Common myeloid progenitor, CD34-positive (primary cell): ENCODE results near the gene IL19.
"Not testable (repeated sequence)": the region's sequence is repeated elsewhere in the genome, so short reads cannot be mapped to it uniquely, and the experiment has no call there.

ENCODE experiments used
- CTCF ChIA-PET: fragments of 350-600 bp; sonication (Branson Sonifier 250); formaldehyde crosslinking; loops from one replicate; lab custom pipeline; 2021; ENCODE audit warnings: antibody characterized with exemption; lab: Charles Lee
- POLR2A ChIA-PET: fragments of 350-600 bp; sonication (Branson Sonifier 250); formaldehyde crosslinking; loops from one replicate; lab custom pipeline; 2021; ENCODE audit warnings: antibody characterized with exemption; lab: Charles Lee
- DNase-seq, 3 donors: peaks; one replicate each; pipeline versions ENCODE4 v3.0.0 to v3.0.0-alpha.2; 2013
- H3K27ac ChIP-seq, 2 experiments: 1 replicate in 1 of 2; 2 replicates in 1 of 2; pipeline ENCODE4 v1.7.0; 2013; ENCODE audit warnings: inconsistent platforms in 2 of 2, low read length in 2 of 2, mild to moderate bottlenecking in 2 of 2, low read depth in 1 of 2, moderate library complexity in 1 of 2; ENCODE audit not compliant: severe bottlenecking in 2 of 2, insufficient read depth in 1 of 2, poor library complexity in 1 of 2
- H3K27me3 ChIP-seq, 5 experiments: replicated peaks in 2 of 5; 1 replicate in 3 of 5; 2 replicates in 2 of 5; pipeline versions ENCODE4 v1.6.1 to v1.7.0; 2013; ENCODE audit warnings: low read length in 4 of 5, mild to moderate bottlenecking in 2 of 5, moderate library complexity in 2 of 5, inconsistent platforms in 1 of 5; ENCODE audit not compliant: insufficient read depth in 5 of 5, control insufficient read depth in 4 of 5
- H3K36me3 ChIP-seq, 4 experiments: 1 replicate in 2 of 4; 2 replicates in 2 of 4; pipeline versions ENCODE4 v1.6.1 to v1.7.0; 2013; ENCODE audit warnings: low read length in 3 of 4, control low read depth in 1 of 4, mild to moderate bottlenecking in 1 of 4; ENCODE audit not compliant: control insufficient read depth in 4 of 4, insufficient read depth in 4 of 4
- H3K4me1 ChIP-seq, 4 experiments: 1 replicate in 3 of 4; 2 replicates in 1 of 4; pipeline versions ENCODE4 v1.6.1 to v1.7.1; 2013; ENCODE audit warnings: low read length in 3 of 4, mild to moderate bottlenecking in 3 of 4, control low read depth in 1 of 4, inconsistent platforms in 1 of 4, moderate library complexity in 1 of 4; ENCODE audit not compliant: control insufficient read depth in 4 of 4, insufficient read depth in 4 of 4; ENCODE audit errors: control extremely low read depth in 1 of 4
- H3K4me3 ChIP-seq, 7 experiments: 1 replicate in 4 of 7; 2 replicates in 3 of 7; pipeline versions ENCODE4 v1.5.1 to v1.7.0; 2013; ENCODE audit warnings: mild to moderate bottlenecking in 7 of 7, low read length in 6 of 7, moderate library complexity in 6 of 7, inconsistent platforms in 2 of 7, low read depth in 2 of 7, control low read depth in 1 of 7; ENCODE audit not compliant: insufficient read depth in 4 of 7, control insufficient read depth in 1 of 7; ENCODE audit errors: extremely low read depth in 1 of 7
- H3K9me3 ChIP-seq, 5 experiments: 1 replicate in 4 of 5; 2 replicates in 1 of 5; pipeline versions ENCODE4 v1.6.1 to v1.7.1; 2013; ENCODE audit warnings: low read length in 4 of 5, mild to moderate bottlenecking in 2 of 5, inconsistent platforms in 1 of 5, low read depth in 1 of 5, moderate library complexity in 1 of 5; ENCODE audit not compliant: control insufficient read depth in 4 of 5, insufficient read depth in 2 of 5; ENCODE audit errors: control extremely low read depth in 1 of 5
- WGBS: methylation state at CpG from one replicate; pipeline ENCODE4 v1.1.5; 2013; ENCODE audit not compliant: insufficient coverage; 5-methylcytosine and 5-hydroxymethylcytosine counted together

IL19 gene

GRCh38 chr1:206761159-206761768, 9.3 kb upstream of the IL19 start:
- DNase-seq = no peak
- CTCF ChIA-PET = interaction anchor here (0.6 to 3.2 kb wide), 13 partner anchors 8 to 189 kb away, joined by 3 to 15 read pairs (median 4); partner anchors contain the start of genes IL10 and IL19

GRCh38 chr1:206762741-206763364, 7.7 kb upstream of the IL19 start:
- H3K9me3 ChIP-seq, H3K27me3 ChIP-seq, DNase-seq, POLR2A ChIA-PET, H3K36me3 ChIP-seq, H3K4me3 ChIP-seq, H3K27ac ChIP-seq: not testable (repeated sequence)
- WGBS = 94% methylated on average over 8 of the region's 12 CpGs
- CTCF ChIA-PET = interaction anchor here (1.4 to 3.1 kb wide), 2 partner anchors 7 to 18 kb away, joined by 4 to 13 read pairs; partner anchors contain the start of gene IL19
- peaks cover 4 to 47% (median 22%) of the 10 kb centered on the region in 4 experiments for H3K4me1 ChIP-seq

More at GRCh38 chr1:206761159-206761768, 9.3 kb upstream of the IL19 start:
- 100% methylated on average over 5 of the region's 6 CpGs for WGBS
- H3K36me3 ChIP-seq = no peaks in the 10 kb centered on the region
- H3K4me1 ChIP-seq = peaks cover 6 to 41% (median 17%) of the 10 kb centered on the region in 4 experiments
- H3K9me3 ChIP-seq = peaks cover 0 to 4% (median 0%) of the 10 kb centered on the region in 5 experiments
- no peaks in the 10 kb centered on the region for H3K27me3 ChIP-seq
- no peak overlapping the region for H3K4me3 ChIP-seq
- no peak overlapping the region for H3K27ac ChIP-seq
- POLR2A ChIA-PET = no interaction called here

- H3K36me3 ChIP-seq, H3K4me3 ChIP-seq, H3K27ac ChIP-seq, H3K9me3 ChIP-seq, H3K27me3 ChIP-seq: not testable (repeated sequence)
- no CpG with 5 or more reads among the region's 1 CpG for WGBS
- H3K4me1 ChIP-seq = peaks cover 5 to 62% (median 33%) of the 10 kb centered on the region in 4 experiments
- POLR2A ChIA-PET = interaction anchor here (1.1 kb wide), 1 partner anchor 46 kb away, joined by 3 read pairs; no protein-coding TSS in a partner anchor
- peak in 1 of 3 donors; percentile 39 for DNase-seq
- CTCF ChIA-PET = interaction anchor here (0.8 to 2.9 kb wide), 14 partner anchors 8 to 186 kb away, joined by 3 to 11 read pairs (median 4); no protein-coding TSS in a partner anchor
Measured at GRCh38 chr1:206765771-206766170, 4.8 kb upstream of the IL19 start.

GRCh38 chr1:206766251-206766856, 4.2 kb upstream of the IL19 start:
- H3K4me1 ChIP-seq = peaks cover 7 to 62% (median 39%) of the 10 kb centered on the region in 4 experiments
- no peaks in the 10 kb centered on the region for H3K36me3 ChIP-seq
- H3K27me3 ChIP-seq = no peaks in the 10 kb centered on the region
- ChIA-PET POLR2A (interaction anchor here (0.6 to 0.8 kb wide), 2 partner anchors 38 to 1981 kb away, joined by 3 to 5 read pairs; no protein-coding TSS in a partner anchor), CTCF (interaction anchor here (0.8 to 2.9 kb wide), 13 partner anchors 10 to 186 kb away, joined by 3 to 11 read pairs (median 4); no protein-coding TSS in a partner anchor)
- H3K27ac ChIP-seq = no peak overlapping the region
- DNase-seq = peak; percentile 67 to 85 (median 82)
- peak overlapping the region in 3 of 7 experiments; percentile 36 to 52 (median 39) for H3K4me3 ChIP-seq
- WGBS = 21% methylated on average over 4 of the region's 8 CpGs
- H3K9me3 ChIP-seq = peaks cover 0 to 4% (median 0%) of the 10 kb centered on the region in 5 experiments

- Histone ChIP-seq H3K9me3 (peaks cover 0 to 1% (median 0%) of the 10 kb centered on the region in 5 experiments), H3K4me3 (no peak overlapping the region), H3K36me3 (no peaks in the 10 kb centered on the region), H3K27me3 (no peaks in the 10 kb centered on the region), H3K27ac (no peak overlapping the region), H3K4me1 (peaks cover 27 to 84% (median 59%) of the 10 kb centered on the region in 4 experiments)
- ChIA-PET CTCF (interaction anchor here (1.2 to 4.8 kb wide), 9 partner anchors 7 to 43 kb away, joined by 4 to 20 read pairs (median 11); no protein-coding TSS in a partner anchor), POLR2A (no interaction called here)
- DNase-seq = no peak
- 85% methylated on average over 13 of the region's 14 CpGs for WGBS
Measured at GRCh38 chr1:206768472-206769303, 1.9 kb upstream of the IL19 start.

- 82% methylated on average over 5 of the region's 7 CpGs for WGBS
- POLR2A ChIA-PET = no interaction called here
- no peaks in the 10 kb centered on the region for H3K36me3 ChIP-seq
- H3K4me1 ChIP-seq = peaks cover 27 to 91% (median 62%) of the 10 kb centered on the region in 4 experiments
- no peaks in the 10 kb centered on the region for H3K9me3 ChIP-seq
- DNase-seq = peak in 1 of 3 donors; percentile 27
- no peak overlapping the region for H3K4me3 ChIP-seq
- no peak overlapping the region for H3K27ac ChIP-seq
- no peaks in the 10 kb centered on the region for H3K27me3 ChIP-seq
- CTCF ChIA-PET = interaction anchor here (1.1 to 4.8 kb wide), 8 partner anchors 8 to 50 kb away, joined by 3 to 20 read pairs (median 8); no protein-coding TSS in a partner anchor
Measured at GRCh38 chr1:206769304-206769731, 1.3 kb upstream of the IL19 start.
